Gastroesophageal sphincter (tissue), 4 donors: ENCODE data around the gene PTBP3. TPM values are rescaled to one million over a fixed set of nuclear protein-coding genes. Genes with fewer than 3 reads are reported as not detected.

ENCODE experiments used
- ATAC-seq: fragments of 150-250 bp; one replicate; pipeline ENCODE4 v1.9.1; 2016; ENCODE audit warnings: mild to moderate bottlenecking, moderate library complexity
- H3K27ac ChIP-seq, 4 donors: fragments of 200-600 bp; sonication (generic) in 3 of 4; 1 replicate in 3 of 4; 2 replicates in 1 of 4; pipeline ENCODE4 v1.5.1; 2016 to 2019
- H3K27me3 ChIP-seq: fragments of 200-600 bp; sonication (generic); one replicate; pipeline ENCODE4 v1.5.1; 2019
- H3K36me3 ChIP-seq, 2 donors: fragments of 200-600 bp; sonication (generic); one replicate each; pipeline ENCODE4 v1.5.1; 2019; ENCODE audit warnings: control low read depth in 1 of 2
- H3K4me1 ChIP-seq, 3 donors: fragments of 200-600 bp; sonication (generic); 1 replicate in 2 of 3; 2 replicates in 1 of 3; pipeline ENCODE4 v1.5.1; 2016 to 2019; ENCODE audit warnings: control low read depth in 2 of 3
- H3K4me3 ChIP-seq, 2 donors: fragments of 200-600 bp; sonication (generic); one replicate each; pipeline ENCODE4 v1.5.1; 2019; ENCODE audit warnings: mild to moderate bottlenecking in 1 of 2, moderate library complexity in 1 of 2
- H3K9me3 ChIP-seq, 3 donors: fragments of 200-600 bp; sonication (generic); one replicate each; pipeline ENCODE4 v1.5.1; 2017 to 2019; ENCODE audit warnings: control low read depth in 2 of 3
- CTCF ChIP-seq, 4 experiments: fragments of 200-600 bp in 2 of 4; fragments of 450-650 bp in 2 of 4; sonication (generic) in 1 of 4; IDR thresholded peaks; one replicate each; pipeline ENCODE4 v1.5.1; 2017 to 2019; ENCODE audit warnings: antibody characterized with exemption in 4 of 4, mild to moderate bottlenecking in 2 of 4, moderate library complexity in 2 of 4
- EP300 ChIP-seq: sonication (generic); formaldehyde crosslinking; IDR thresholded peaks from one replicate; pipeline ENCODE4 v1.6.1; 2017; ENCODE audit warnings: antibody characterized with exemption, mild to moderate bottlenecking
- POLR2A ChIP-seq, 2 donors: fragments of 450-650 bp; IDR thresholded peaks; one replicate each; pipeline ENCODE4 v1.6.1; 2017; ENCODE audit warnings: antibody characterized with exemption in 2 of 2, mild to moderate bottlenecking in 2 of 2, moderate library complexity in 1 of 2
- POLR2AphosphoS5 ChIP-seq: sonication (generic); formaldehyde crosslinking; IDR thresholded peaks from one replicate; pipeline ENCODE4 v1.6.1; 2017; ENCODE audit warnings: antibody characterized with exemption
- WGBS, 2 donors: methylation state at CpG; one replicate each; pipeline ENCODE4 v1.1.5; 2018; ENCODE audit warnings: low coverage in 1 of 2; 5-methylcytosine and 5-hydroxymethylcytosine counted together
- total RNA-seq, 4 donors: library from RNA; depleted of rRNA; stranded (reverse); fragments of >200 nt; gene quantifications; one replicate each; pipeline ENCODE4 v1.1.0, GENCODE V29; 2016

PTBP3 gene
- total RNA-seq, 4 donors from 2014 or later = 13.7 to 28.2 (median 24.6) TPM

GRCh38 chr9:112360047-112360804 is 26.8 kb upstream of the PTBP3 start:
- no peak for ATAC-seq
- 71 to 76% methylated on average over 4 to 5 of the region's 5 CpGs for WGBS, 2 donors
- Histone ChIP-seq H3K27ac (no peak overlapping the region), H3K27me3 (no peaks in the 10 kb centered on the region), H3K4me3 (no peak overlapping the region), H3K36me3 (no peaks in the 10 kb centered on the region), H3K4me1 (peaks cover 0 to 4% (median 0%) of the 10 kb centered on the region in 3 donors), H3K9me3 (no peaks in the 10 kb centered on the region)
- no peak for TF ChIP-seq CTCF (IDR thresholded peaks at IDR 0.05)
- no peak for TF ChIP-seq EP300
- TF ChIP-seq POLR2AphosphoS5 = no peak
- TF ChIP-seq POLR2A (IDR thresholded peaks at IDR 0.05) = no peak

GRCh38 chr9:112355427-112355897 is 22.0 kb upstream of the PTBP3 start:
- Histone ChIP-seq H3K27ac (no peak overlapping the region), H3K4me1 (no peaks in the 10 kb centered on the region), H3K27me3 (peaks cover 5% of the 10 kb centered on the region), H3K36me3 (no peaks in the 10 kb centered on the region), H3K4me3 (no peak overlapping the region), H3K9me3 (no peaks in the 10 kb centered on the region)
- TF ChIP-seq POLR2AphosphoS5 (no peak), POLR2A (IDR thresholded peaks at IDR 0.05) (no peak), EP300 (no peak), CTCF (IDR thresholded peaks at IDR 0.05) (no peak)
- WGBS, 2 donors = 37 to 66% methylated on average over 8 of the region's 8 CpGs
- ATAC-seq = no peak

- no peak overlapping the region for H3K4me3 ChIP-seq
- H3K4me1 ChIP-seq = no peaks in the 10 kb centered on the region
- TF ChIP-seq POLR2AphosphoS5 (no peak), POLR2A (IDR thresholded peaks at IDR 0.05) (no peak), CTCF (IDR thresholded peaks at IDR 0.05) (no peak), EP300 (no peak)
- H3K9me3 ChIP-seq = no peaks in the 10 kb centered on the region
- no peak for ATAC-seq
- no peaks in the 10 kb centered on the region for H3K36me3 ChIP-seq
- peaks cover 5% of the 10 kb centered on the region for H3K27me3 ChIP-seq
- WGBS, 2 donors = 67% methylated on average over 1 of the region's 1 CpG
- H3K27ac ChIP-seq = no peak overlapping the region
Observed at GRCh38 chr9:112354081-112354743, 20.8 kb upstream of the PTBP3 start.

- H3K27me3 ChIP-seq = peaks cover 5% of the 10 kb centered on the region
- TF ChIP-seq CTCF (IDR thresholded peaks at IDR 0.05) (no peak), POLR2A (IDR thresholded peaks at IDR 0.05) (no peak), POLR2AphosphoS5 (no peak), EP300 (no peak)
Observed at GRCh38 chr9:112352209-112352608, 18.8 kb upstream of the PTBP3 start.

More at GRCh38 chr9:112352209-112352608, 18.8 kb upstream of the PTBP3 start:
- Histone ChIP-seq H3K4me1 (peaks cover 0 to 9% (median 0%) of the 10 kb centered on the region in 3 donors), H3K9me3 (no peaks in the 10 kb centered on the region), H3K27ac (no peak overlapping the region), H3K4me3 (no peak overlapping the region), H3K36me3 (no peaks in the 10 kb centered on the region)
- no peak for ATAC-seq
- 52 to 68% methylated on average over 2 to 3 of the region's 3 CpGs for WGBS, 2 donors
